Activated T-helper 1 cell treated with anti-CD3 and anti-CD28 coated beads, Interleukin-12 subunit alpha, Interleukin-12 subunit beta, Interleukin-2, Interleukin-4 antibody, amounts not matched to agents 30 ng/mL and 10 ng/mL and 1 ng/mL, durations not matched to agents 14 hours and 24 hours and 36 hours (primary cell): ENCODE measurements around the gene CPA3. TPM values are rescaled to one million over a fixed set of nuclear protein-coding genes. Genes with fewer than 3 reads are reported as not detected.

Experiments
- DNase-seq: peaks from one replicate; pipeline ENCODE4 v3.0.0; 2021; ENCODE audit warnings: low spot score
- H3K27ac Mint-ChIP-seq: one replicate; pipeline ENCODE4 v1.8.0; 2021; ENCODE audit warnings: mild to moderate bottlenecking, mixed read lengths
- H3K27me3 Mint-ChIP-seq: one replicate; pipeline ENCODE4 v1.8.0; 2022; ENCODE audit warnings: mild to moderate bottlenecking, moderate library complexity, mixed read lengths; ENCODE audit not compliant: insufficient read depth
- H3K36me3 Mint-ChIP-seq: one replicate; pipeline ENCODE4 v1.8.0; 2021; ENCODE audit warnings: low read depth, mixed read lengths
- H3K4me1 Mint-ChIP-seq: one replicate; pipeline ENCODE4 v1.8.0; 2021; ENCODE audit warnings: low read depth, mixed read lengths
- H3K4me3 Mint-ChIP-seq: one replicate; pipeline ENCODE4 v1.8.0; 2021; ENCODE audit warnings: mild to moderate bottlenecking, moderate library complexity, mixed read lengths
- H3K9me3 Mint-ChIP-seq: one replicate; pipeline ENCODE4 v1.8.0; 2021; ENCODE audit warnings: mixed read lengths
- intact Hi-C: fragments of 100-400 bp; cut with micrococcal nuclease; formaldehyde crosslinking; loops from one replicate; pipeline ENCODE4 v1.15.1; 2024
- total RNA-seq: library from RNA; stranded (reverse); gene quantifications from 2 replicates; pipeline ENCODE4 v1.2.3, GENCODE V29; 2022

The CPA3 gene
- total RNA-seq, 1 donor from 2014 or later = not detected

DNA sequence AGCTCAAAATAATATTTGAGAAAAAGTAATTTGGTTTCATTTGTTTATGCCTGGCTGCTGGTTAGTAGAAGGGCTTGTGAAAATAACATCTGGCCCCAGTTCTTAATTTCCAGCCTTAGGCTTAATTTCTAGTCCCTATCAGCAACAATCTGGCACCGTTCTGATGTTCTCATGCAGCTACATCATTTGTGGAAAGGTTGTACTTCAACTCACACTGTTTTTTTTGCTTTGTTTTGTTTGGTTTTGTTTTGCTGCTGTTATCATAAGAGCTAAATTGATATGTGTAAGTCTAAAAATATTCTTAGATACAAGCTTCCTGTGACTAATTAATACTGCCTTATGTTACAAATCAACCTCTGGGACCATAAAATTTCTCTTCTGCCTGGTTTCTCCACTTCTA is 8.9 kb downstream of the CPA3 start:
- intact Hi-C loops = no loop called here
- Mint-ChIP-seq H3K27me3 (peaks cover 7% of the 10 kb centered on the region), H3K4me3 (no peak overlapping the region)

GRCh38 chr3:148878095-148878494 is 13.0 kb downstream of the CPA3 start:
- peaks cover 7% of the 10 kb centered on the region for H3K27me3 Mint-ChIP-seq
- no peaks in the 10 kb centered on the region for H3K9me3 Mint-ChIP-seq
- H3K4me1 Mint-ChIP-seq = no peaks in the 10 kb centered on the region
- no peaks in the 10 kb centered on the region for H3K36me3 Mint-ChIP-seq
- no peak overlapping the region for H3K27ac Mint-ChIP-seq
- intact Hi-C loops = no loop called here
- no peak for DNase-seq
- no peak overlapping the region for H3K4me3 Mint-ChIP-seq

More for the DNA sequence above, 8.9 kb downstream of the CPA3 start:
- H3K36me3 Mint-ChIP-seq = no peaks in the 10 kb centered on the region
- H3K9me3 Mint-ChIP-seq = no peaks in the 10 kb centered on the region
- no peak overlapping the region for H3K27ac Mint-ChIP-seq
- no peak for DNase-seq
- H3K4me1 Mint-ChIP-seq = no peaks in the 10 kb centered on the region

GRCh38 chr3:148879256-148879655 is 14.2 kb downstream of the CPA3 start:
- DNase-seq = no peak

DNA sequence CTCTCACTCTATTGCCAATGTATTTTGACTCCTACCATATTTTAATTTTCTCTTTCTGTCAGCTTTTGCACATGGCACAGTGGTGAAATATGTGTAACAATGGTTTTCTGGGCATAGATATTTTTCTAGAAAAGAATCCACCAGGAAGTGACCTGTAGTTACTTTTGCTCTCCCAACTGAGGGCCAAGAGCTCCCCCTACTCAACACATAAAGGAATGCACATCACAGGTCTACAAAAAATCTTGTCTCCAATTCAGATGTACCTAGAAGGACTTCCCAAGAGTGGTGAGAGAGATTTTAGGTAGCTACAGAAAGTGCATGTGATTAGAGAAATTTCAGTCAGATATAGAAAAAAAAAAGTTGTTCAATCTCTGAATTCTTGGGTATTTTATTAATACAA is 15.6 kb downstream of the CPA3 start:
- intact Hi-C loops = no loop called here
- no peaks in the 10 kb centered on the region for H3K9me3 Mint-ChIP-seq
- H3K36me3 Mint-ChIP-seq = no peaks in the 10 kb centered on the region
- DNase-seq = no peak
- H3K4me3 Mint-ChIP-seq = no peak overlapping the region
- H3K27ac Mint-ChIP-seq = no peak overlapping the region
- no peaks in the 10 kb centered on the region for H3K4me1 Mint-ChIP-seq
- H3K27me3 Mint-ChIP-seq = peaks cover 5% of the 10 kb centered on the region

More at GRCh38 chr3:148879256-148879655, 14.2 kb downstream of the CPA3 start:
- no peaks in the 10 kb centered on the region for H3K9me3 Mint-ChIP-seq
- no peak overlapping the region for H3K4me3 Mint-ChIP-seq
- H3K36me3 Mint-ChIP-seq = no peaks in the 10 kb centered on the region
- no peaks in the 10 kb centered on the region for H3K4me1 Mint-ChIP-seq
- intact Hi-C loops = no loop called here
- H3K27ac Mint-ChIP-seq = no peak overlapping the region
- H3K27me3 Mint-ChIP-seq = peaks cover 8% of the 10 kb centered on the region

- DNase-seq = no peak
- no peaks in the 10 kb centered on the region for H3K4me1 Mint-ChIP-seq
- intact Hi-C loops = no loop called here
- no peak overlapping the region for H3K27ac Mint-ChIP-seq
- no peaks in the 10 kb centered on the region for H3K9me3 Mint-ChIP-seq
- no peak overlapping the region for H3K4me3 Mint-ChIP-seq
- H3K27me3 Mint-ChIP-seq = peaks cover 5% of the 10 kb centered on the region
- H3K36me3 Mint-ChIP-seq = no peaks in the 10 kb centered on the region
Measured at GRCh38 chr3:148881286-148881685, 16.2 kb downstream of the CPA3 start.

- no peaks in the 10 kb centered on the region for H3K4me1 Mint-ChIP-seq
- H3K4me3 Mint-ChIP-seq = no peak overlapping the region
- H3K27ac Mint-ChIP-seq = no peak overlapping the region
- no peaks in the 10 kb centered on the region for H3K36me3 Mint-ChIP-seq
- H3K9me3 Mint-ChIP-seq = no peaks in the 10 kb centered on the region
- intact Hi-C loops = no loop called here
- no peak for DNase-seq
- peaks cover 5% of the 10 kb centered on the region for H3K27me3 Mint-ChIP-seq
Measured at GRCh38 chr3:148882288-148882687, 17.2 kb downstream of the CPA3 start.

- DNase-seq = no peak
- Mint-ChIP-seq H3K36me3 (no peaks in the 10 kb centered on the region), H3K4me3 (no peak overlapping the region), H3K27ac (no peak overlapping the region), H3K9me3 (no peaks in the 10 kb centered on the region), H3K4me1 (no peaks in the 10 kb centered on the region), H3K27me3 (peaks cover 5% of the 10 kb centered on the region)
- intact Hi-C loops = no loop called here
Measured at GRCh38 chr3:148883163-148883562, 18.1 kb downstream of the CPA3 start.

DNA sequence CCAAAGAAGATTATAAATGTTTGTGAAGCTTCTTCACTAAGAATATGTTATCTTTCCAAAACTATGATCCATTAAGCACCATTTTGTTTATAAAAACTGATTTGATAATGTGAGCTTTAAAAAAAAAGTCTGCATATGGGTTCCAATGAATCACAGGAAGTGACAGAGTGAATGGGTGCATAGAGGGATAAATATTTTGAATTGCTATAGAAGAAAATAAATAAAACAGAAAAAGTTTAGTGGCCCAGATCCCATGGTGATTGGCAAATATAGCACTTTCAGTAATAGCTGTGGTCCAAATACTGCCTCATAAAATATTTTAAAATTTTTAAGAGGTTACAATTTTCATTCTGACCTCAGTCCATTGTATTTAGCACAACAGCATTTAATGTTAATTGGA is 19.2 kb downstream of the CPA3 start:
- Mint-ChIP-seq H3K27ac (no peak overlapping the region), H3K4me3 (no peak overlapping the region), H3K27me3 (peaks cover 3% of the 10 kb centered on the region), H3K4me1 (no peaks in the 10 kb centered on the region), H3K9me3 (no peaks in the 10 kb centered on the region), H3K36me3 (no peaks in the 10 kb centered on the region)
- no peak for DNase-seq
- intact Hi-C loops = no loop called here

DNA sequence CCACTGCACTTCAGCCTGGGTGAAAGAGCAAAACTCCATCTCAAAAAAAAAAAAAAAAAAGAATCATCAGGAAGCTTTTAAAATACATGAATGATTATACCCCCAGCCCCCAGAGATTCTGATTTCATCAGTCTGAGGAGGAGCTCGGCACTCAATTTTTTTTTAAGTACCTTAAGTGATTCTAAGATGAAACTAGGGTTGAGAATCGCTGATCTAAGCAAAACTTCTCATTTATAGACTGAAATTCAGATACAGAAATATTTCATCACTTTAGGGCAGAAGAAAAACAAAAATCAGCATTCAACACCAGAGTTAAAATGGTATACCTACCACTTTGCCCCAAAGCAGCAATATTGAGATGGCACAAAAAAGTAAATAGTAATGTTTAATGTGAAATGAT is 24.7 kb downstream of the CPA3 start:
- Mint-ChIP-seq H3K27ac (no peak overlapping the region), H3K9me3 (no peaks in the 10 kb centered on the region), H3K27me3 (no peaks in the 10 kb centered on the region), H3K4me3 (no peak overlapping the region), H3K36me3 (no peaks in the 10 kb centered on the region), H3K4me1 (no peaks in the 10 kb centered on the region)
- no peak for DNase-seq
- intact Hi-C loops = no loop called here

DNA sequence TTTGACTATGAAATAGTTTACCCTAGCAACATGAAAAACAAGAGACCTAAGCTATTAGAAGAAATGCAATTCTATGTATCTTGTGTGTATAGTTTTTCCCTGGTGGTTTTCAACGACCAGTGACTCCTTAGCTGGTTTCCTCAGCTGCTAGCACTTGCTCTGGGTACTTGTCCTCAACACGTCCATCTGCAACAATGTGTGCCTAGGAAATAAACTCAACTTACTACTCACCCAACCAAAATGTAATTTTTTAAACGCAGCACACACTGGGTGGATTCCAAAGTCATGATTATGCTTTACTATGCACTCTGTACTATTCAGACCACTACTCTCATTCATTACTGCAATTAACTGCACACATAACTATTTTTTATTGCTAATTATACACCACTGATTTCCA is 31.0 kb downstream of the CPA3 start:
- Mint-ChIP-seq H3K27me3 (peaks cover 11% of the 10 kb centered on the region), H3K4me1 (no peaks in the 10 kb centered on the region), H3K9me3 (no peaks in the 10 kb centered on the region), H3K36me3 (no peaks in the 10 kb centered on the region), H3K27ac (no peak overlapping the region), H3K4me3 (no peak overlapping the region)
- no peak for DNase-seq
- intact Hi-C loops = no loop called here

DNA sequence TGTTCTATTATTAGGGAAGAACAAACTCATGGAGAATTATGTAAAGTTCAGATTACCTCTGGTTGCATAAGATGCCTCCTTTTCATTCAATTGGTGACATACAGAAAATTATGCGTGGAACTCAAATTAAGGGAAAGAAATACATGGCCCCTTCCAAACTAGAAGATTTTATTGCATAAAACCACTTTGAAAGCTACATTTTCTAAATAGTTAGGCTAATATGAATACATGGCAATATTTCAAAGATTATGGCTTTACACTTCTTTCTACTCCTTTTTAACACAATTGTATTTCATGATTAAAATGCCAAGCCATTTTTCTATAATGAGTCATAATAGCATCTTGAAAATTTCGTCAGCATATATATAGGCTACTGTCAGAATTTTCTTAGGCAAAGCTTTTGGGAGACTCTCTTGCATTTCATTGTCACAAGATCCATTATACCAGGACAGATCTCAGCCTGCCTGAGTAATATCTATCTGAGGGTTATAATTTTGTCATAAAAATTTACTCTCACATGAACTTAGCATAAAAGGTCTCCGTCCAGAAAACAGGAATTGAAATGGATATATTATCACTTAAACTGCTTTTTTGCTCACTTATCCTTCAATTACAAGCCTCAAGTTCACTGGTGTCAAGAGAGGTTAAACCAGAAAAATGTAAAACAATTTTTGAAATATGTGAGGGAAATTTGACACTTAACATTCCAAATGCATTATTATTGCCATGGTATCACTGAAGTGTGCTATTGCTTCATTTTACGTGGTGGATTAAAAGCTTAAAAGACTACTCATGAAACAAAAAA is 37.1 kb downstream of the CPA3 start:
- no peak overlapping the region for H3K4me3 Mint-ChIP-seq
- peaks cover 6% of the 10 kb centered on the region for H3K27me3 Mint-ChIP-seq
- no peaks in the 10 kb centered on the region for H3K9me3 Mint-ChIP-seq

GRCh38 chr3:148903022-148903442 is 37.9 kb downstream of the CPA3 start:
- peaks cover 2% of the 10 kb centered on the region for H3K27me3 Mint-ChIP-seq
- H3K4me1 Mint-ChIP-seq = no peaks in the 10 kb centered on the region
- no peak overlapping the region for H3K4me3 Mint-ChIP-seq
- no peaks in the 10 kb centered on the region for H3K9me3 Mint-ChIP-seq
- DNase-seq = no peak
- H3K27ac Mint-ChIP-seq = no peak overlapping the region
- intact Hi-C loops = no loop called here
- no peaks in the 10 kb centered on the region for H3K36me3 Mint-ChIP-seq

More for the DNA sequence above, 37.1 kb downstream of the CPA3 start:
- intact Hi-C loops = no loop called here
- no peaks in the 10 kb centered on the region for H3K36me3 Mint-ChIP-seq
- H3K4me1 Mint-ChIP-seq = no peaks in the 10 kb centered on the region
- no peak for DNase-seq
- H3K27ac Mint-ChIP-seq = no peak overlapping the region

DNA sequence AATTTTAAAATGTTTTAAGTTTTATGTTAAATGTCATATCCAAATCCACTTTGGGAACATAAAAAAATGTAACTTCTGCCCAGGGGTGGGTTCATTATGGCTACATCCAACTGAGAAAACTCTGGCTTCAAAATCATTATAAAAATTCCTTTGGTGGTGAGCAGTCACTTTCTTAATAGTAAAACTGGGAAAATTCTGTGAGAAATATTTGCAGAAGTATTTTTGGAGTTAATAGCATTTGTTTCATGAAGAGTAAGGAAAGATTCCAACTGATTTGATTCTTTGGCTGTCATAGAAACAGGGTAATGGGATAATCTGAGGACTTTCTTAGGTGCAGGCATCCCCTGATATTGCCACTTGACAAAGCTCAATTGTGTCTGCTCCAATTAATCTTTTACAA is 38.8 kb downstream of the CPA3 start:
- H3K27ac Mint-ChIP-seq = no peak overlapping the region
- no peaks in the 10 kb centered on the region for H3K9me3 Mint-ChIP-seq
- no peak overlapping the region for H3K4me3 Mint-ChIP-seq
- no peaks in the 10 kb centered on the region for H3K4me1 Mint-ChIP-seq
- DNase-seq = no peak
- intact Hi-C loops = no loop called here
- H3K36me3 Mint-ChIP-seq = no peaks in the 10 kb centered on the region
- H3K27me3 Mint-ChIP-seq = peaks cover 2% of the 10 kb centered on the region

DNA sequence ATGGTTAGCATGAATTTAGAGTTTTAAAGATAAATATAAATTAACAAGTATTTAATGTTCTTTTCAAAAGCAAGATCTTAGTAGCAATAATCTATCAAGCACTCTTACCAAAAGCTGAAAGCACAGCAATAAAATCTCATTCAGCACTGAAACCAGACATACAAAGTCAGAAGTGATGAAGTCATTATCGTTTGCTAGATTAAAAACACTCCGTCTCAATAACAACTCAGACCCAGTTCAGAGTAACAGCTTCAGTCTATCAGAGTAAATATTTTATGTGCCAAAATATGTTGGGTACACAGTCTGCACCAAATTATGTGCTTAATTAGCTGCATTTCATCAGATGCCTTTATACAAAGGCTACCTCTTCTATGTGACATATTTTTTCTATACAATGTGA is 41.6 kb downstream of the CPA3 start:
- Mint-ChIP-seq H3K27me3 (peaks cover 2% of the 10 kb centered on the region), H3K27ac (no peak overlapping the region), H3K36me3 (no peaks in the 10 kb centered on the region), H3K9me3 (no peaks in the 10 kb centered on the region), H3K4me3 (no peak overlapping the region), H3K4me1 (no peaks in the 10 kb centered on the region)
- intact Hi-C loops = no loop called here
- no peak for DNase-seq
